HG03103 (cell line): ENCODE data around the gene NFIB.

Source experiments
- ATAC-seq: cut with Tn5 transposase; IDR thresholded peaks from one replicate; pipeline ENCODE4 v1.9.1; 2021; ENCODE audit warnings: low read depth; ENCODE audit not compliant: unreplicated experiment

The NFIB gene

GRCh38 chr9:14197325-14197858, 116.5 kb downstream of the NFIB start:
- no peak for ATAC-seq

- no peak for ATAC-seq
These were observed 120.5 kb downstream of the NFIB start for GRCh38 chr9:14193328-14193990.

- ATAC-seq, result no peak
These were observed 121.4 kb downstream of the NFIB start for GRCh38 chr9:14192556-14192955.

DNA sequence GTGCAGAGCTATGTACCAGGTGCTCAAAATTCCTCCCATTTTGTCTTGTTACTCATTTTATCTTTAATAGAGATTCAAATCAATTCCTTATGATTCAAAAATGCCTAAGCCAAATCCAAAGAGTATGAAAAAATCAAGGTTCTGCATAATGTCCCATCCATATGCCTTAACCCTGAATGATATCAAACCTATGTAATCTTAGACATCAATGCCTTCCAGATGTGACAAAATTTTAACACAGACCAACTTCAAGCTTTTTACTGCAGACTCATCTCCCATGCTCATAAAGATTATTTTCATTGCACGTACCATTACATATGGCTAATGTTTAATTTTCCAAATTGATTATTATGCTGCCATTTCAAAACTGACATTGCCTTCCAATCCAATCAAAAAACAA, 122.4 kb downstream of the NFIB start:
- ATAC-seq, result no peak

DNA sequence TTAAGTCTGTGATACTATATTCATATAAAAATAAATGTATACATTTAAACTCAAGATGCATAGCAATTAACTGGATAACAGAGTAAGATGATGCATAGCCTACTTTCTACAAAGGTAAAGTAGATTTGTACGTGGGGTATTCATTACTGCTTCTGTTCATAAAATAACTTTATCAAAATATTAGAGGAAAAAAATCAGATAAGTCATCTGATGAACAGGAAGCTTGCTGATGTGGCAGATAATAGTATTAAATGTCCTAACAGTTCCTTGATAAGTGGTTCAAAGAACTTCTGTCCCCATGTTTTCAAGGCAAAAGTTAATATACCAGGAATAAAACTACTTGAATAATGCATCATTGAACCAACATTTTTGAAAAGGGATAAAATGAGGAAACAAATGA, 123.7 kb downstream of the NFIB start:
- ATAC-seq, result no peak

DNA sequence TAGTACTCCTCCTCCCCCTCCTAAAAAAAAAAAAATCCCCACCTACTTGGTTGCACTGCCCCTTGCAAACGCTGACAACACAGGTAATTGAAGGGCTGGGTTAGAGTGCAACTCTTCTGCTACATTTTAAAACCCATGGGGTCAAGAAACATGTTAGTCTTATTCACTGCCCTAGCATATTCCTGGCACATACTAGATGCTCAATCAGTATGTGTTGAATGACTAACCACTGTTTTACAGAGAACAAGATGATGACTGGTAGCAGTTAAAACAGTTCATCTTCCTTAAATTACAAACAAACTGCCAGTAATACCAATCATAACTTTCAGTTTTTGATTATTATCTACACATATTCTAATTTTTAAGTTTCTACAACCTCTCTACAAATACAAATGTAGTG, 124.4 kb downstream of the NFIB start:
- no peak for ATAC-seq

DNA sequence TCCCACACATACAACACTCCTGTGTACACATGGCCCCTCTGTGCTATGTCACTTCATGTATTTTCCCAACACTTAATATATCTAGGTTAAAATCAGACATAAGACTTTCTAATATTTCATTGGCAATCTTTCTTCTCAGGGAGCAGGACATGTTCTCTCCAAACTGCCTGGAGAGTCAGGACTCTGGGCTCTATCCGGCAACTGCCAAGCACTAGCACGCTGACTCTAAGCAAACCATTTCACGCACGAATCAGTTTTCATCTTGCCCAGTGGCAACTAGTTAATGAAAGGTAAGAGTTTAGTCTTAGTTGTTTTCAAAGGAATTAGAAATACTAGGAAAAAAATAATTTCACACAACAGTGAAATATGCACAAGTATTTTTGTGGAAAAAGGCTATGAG, 124.8 kb downstream of the NFIB start:
- ATAC-seq, result no peak

- ATAC-seq, result no peak
These were observed 125.4 kb downstream of the NFIB start for GRCh38 chr9:14188538-14188937.

- ATAC-seq, result no peak
These were observed 125.9 kb downstream of the NFIB start for GRCh38 chr9:14188011-14188410.

DNA sequence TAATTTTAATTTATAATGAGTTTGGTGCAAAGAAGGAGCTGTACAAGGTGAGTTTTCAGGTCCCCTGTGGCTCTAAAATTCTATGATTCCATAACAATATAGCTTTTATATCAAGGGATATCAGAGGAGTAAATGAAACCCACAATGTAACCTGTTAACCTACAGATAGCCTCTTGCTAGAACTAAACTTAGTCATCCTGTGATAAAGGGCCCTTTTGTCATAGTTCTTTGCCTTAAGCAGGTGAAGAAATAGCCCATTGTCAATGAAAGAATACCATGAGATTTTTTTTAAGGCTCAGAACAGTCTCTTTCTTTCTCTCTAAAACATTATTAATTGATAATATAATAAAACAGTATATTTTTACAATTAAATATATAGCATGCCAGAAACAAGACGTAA, 127.8 kb downstream of the NFIB start:
- no peak for ATAC-seq

DNA sequence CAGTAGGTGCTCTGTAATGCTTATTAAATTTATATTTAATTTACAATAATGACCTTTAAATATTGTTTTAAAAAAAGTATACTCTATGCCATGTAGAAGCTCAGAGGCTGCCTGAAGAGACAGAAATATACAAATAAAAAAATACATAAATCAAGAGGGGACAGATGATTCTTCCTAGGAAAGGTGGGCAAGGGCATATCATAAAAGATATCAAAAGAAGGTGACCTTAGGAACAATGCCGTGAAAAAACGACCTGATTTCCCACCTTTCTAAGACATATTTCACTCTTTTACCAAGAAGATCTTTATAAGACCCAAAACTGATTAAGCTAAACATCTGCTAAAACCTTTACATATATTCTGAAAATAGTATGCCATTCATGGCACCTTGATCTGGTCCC, 128.9 kb downstream of the NFIB start:
- no peak for ATAC-seq

DNA sequence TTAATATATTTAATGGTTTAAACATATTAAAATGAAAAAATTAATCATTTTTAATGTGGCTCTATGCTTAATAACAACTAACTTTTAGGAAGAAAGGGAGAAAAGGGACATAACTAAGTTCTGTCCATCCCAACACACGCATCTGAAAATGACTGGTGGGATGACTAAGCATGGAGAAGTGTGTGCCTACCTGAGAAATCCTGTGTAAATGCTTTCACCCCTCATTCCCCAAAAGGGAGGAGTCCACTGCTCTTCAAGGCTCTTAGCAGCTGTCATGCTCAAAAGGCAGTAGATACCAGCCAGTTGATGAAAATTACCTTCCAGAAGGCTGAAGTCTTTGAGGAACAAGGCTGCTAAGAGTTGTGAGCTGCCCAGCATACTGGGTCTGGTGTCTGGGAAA, 130.9 kb downstream of the NFIB start:
- ATAC-seq, result no peak

GRCh38 chr9:14180960-14181537, 132.9 kb downstream of the NFIB start:
- ATAC-seq, result no peak

GRCh38 chr9:14180093-14180959, 133.6 kb downstream of the NFIB start:
- no peak for ATAC-seq

- ATAC-seq, result no peak
These were observed 134.5 kb downstream of the NFIB start for GRCh38 chr9:14179449-14179848.

DNA sequence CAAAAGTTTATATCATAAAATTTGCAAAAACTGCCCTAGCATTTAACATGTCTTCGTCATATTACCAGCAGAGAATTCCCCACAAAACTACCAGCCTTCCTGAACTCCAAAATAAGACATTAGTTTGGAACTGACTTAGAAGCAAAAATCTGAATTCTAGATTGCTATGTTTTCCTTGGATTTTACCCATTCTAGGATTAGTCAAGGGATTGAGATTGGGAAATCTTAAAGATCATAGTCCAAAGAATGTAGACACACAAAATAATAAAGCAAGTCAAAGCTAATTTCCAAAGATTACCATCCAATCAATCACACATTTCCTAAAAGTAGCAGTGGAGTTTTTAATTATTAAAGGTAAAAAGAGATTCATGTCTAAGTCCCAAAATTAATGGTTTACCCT, 138.2 kb downstream of the NFIB start:
- ATAC-seq, result no peak

DNA sequence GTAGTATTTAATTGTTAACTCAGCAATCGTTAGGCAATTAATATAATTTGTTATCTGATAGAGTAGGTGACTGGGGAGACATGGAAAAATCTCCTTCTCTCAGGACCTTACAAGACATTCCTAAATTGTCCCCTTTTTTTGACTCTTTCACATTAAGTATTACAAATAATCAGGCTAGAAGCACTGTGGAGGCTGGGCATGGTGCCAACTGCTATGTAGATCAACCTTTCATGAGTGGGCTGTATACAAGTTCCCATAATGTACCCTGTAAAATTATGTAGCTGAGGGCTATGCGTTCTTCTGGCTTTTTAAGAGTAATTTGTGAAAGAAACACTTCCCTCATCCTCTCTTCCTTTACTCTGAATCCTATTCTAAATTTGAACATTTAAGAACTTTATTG, 140.2 kb downstream of the NFIB start:
- ATAC-seq, result no peak

DNA sequence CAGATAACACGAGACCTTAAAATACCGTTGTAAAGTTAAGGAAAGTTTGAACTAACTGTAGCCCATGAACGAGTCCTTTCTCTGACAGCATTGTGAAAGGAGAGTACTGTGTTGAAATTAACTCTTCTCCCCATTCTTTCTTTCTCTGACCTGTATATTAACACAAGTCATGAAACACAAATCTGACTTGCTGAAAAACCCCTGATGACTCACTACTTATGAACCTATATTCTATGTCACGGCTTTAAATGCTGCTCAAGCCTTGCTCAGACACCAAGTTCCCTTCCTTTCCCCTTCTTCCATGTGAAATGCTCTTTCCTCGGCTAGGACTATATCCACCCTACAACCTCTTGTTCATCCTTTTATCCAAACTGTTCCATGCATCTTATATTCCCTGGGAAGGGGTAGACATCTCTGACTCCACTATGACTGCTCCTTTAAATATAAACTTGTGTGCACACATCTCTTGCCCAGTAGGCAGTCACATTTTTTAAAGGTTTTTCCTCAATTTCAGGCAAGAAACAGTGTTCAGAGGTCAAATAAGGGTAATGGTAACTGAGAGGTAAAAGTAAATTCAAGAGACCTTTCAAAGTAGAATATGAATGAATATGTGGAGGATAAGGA, 142.9 kb downstream of the NFIB start:
- no peak for ATAC-seq

DNA sequence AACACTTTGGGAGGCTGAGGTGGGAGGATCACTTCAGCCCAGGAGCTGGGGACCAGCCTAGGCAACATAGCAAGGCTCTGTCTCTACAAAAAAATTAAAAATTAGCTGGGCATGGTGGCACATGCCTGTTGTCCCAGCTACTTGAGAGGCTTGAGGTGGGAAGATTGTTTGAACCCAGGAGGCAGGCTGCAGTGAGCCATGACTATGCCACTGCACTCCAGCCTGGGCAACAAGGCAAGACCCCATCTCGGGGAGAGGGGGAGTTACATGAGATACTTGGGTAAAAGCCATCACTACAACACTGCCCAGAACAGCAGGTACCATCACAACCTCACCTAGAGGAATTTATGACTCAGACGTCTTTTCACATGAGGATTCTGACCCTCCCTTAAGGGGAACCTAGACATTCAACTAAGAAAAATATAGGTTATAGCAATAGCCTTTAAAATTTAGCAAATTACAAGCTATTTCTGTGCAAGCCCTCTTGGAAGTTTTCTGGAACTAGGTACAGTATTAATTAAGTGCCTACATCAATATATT, 143.5 kb downstream of the NFIB start:
- no peak for ATAC-seq

DNA sequence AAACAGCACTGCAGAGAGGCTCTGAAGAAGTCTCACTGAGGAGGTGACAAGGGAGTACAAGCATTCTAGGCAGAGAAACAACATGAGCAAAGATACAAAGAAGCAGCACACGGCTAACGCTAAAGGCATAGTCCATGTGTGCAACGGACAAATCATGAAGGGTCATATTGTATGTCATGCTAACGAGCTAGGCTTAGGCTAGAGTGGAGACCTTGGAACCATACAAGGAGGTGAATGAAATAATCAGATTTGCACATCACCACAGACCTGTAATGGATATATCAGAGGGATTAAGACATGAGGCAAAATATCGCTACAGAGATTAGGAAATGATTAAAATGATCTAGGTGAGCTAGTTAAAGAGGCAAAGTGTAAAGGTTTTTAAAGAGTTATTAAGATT, 145.6 kb downstream of the NFIB start:
- ATAC-seq, result no peak
